IPS DF 4.7 (cell line): ENCODE results near the gene KLK4.
"Not testable (repeated sequence)": the region's sequence is repeated elsewhere in the genome, so short reads cannot be mapped to it uniquely, and the experiment has no call there.

Experiments used
- DNase-seq: peaks from one replicate; pipeline ENCODE4 v3.0.0-alpha.2; 2013; ENCODE audit warnings: low spot score; ENCODE audit errors: extremely low read depth

KLK4 gene

DNA sequence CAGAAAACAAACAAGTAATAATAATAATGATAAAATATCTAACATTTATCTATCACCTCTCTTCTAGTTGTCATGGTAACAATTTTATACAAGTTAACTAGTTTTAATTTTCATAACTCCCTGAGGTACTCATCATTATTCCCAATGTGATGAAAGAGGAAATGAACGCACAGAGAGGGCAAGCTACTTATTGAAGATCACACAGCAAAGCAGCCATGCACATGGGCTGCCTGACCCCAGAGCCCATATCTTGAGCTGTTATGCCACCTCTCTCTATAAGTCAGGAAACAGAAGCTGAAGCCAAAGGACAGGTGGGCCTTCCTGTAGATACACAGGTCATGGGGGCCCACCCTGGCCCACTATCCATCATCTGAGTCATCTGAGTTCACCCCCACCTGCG is 4.9 kb upstream of the KLK4 start:
- DNase-seq, result no peak

- no peak for DNase-seq
Observed at GRCh38 chr19:50912727-50913716, 1.8 kb upstream of the KLK4 start.

DNA sequence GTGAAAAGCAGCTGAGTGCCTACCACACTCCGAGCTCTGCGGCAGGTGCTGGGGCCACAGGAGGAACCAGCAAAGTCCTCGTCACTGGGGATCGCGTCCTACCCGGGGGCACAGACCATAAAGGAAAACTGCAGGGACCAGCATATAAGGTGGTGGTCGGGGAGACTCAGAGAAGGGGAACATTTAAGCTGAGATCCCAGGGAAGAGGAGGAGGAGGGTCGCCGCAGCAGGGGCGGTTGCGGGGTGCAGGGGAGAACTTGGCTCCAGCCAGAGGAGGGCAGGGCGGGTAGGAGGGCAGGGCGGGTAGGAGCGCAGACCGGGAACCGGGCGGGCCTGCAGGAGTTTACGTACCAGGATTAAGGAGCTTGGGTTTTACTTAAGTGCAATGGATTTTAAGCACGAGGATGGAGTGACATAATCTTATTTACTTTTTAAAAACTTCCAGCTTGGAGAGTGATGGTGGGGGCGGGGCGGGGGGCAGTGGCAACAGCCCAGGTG is 956 bp upstream of the KLK4 start:
- DNase-seq, result no peak

DNA sequence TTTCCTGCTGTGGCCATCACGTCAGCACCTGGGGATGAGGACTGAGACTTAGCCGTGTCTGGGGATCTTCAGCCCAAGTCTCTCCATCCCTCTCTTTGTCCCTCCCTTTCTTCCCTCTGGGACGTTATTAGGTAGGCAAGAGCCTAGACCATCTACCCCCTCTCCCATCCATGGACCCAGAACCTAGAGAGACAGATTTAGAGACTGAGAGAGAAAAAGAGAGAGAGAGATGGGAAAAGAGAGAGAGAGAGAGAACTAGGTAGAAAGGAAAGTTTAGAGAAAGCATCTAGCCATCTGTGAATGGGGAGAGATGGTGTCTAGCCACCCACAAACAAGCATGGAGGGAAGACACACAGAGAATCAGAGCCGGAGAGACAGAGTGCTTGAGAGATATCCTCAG is 473 bp downstream of the KLK4 start:
- DNase-seq, result no peak

- DNase-seq, result peak; percentile 60
Observed at GRCh38 chr19:50909240-50910070, 1.7 kb downstream of the KLK4 start.

GRCh38 chr19:50908336-50908735 is 2.9 kb downstream of the KLK4 start:
- DNase-seq, result no peak

GRCh38 chr19:50906217-50906616 is 5.0 kb downstream of the KLK4 start:
- DNase-seq, result peak; percentile 62

DNA sequence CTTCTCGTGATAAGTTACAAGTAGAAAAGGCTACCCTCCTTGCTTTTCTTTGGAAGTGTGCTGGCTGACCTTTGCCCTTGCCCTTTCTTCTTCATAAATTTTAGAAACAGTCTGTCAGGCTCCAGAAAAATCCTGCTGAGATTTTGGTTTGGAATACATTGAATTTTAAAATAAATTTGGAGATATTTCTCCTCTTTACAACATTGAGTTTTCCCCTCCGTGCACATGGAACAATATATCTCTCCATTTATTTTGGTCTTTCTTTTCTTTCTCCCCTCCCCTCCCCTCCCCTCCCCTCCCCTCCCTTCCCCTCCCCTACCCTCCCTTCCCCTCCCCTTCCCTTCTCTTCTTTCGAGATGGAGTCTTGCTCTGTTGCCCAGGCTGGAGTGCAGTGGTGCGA is 8.6 kb downstream of the KLK4 start:
- no peak for DNase-seq

DNA sequence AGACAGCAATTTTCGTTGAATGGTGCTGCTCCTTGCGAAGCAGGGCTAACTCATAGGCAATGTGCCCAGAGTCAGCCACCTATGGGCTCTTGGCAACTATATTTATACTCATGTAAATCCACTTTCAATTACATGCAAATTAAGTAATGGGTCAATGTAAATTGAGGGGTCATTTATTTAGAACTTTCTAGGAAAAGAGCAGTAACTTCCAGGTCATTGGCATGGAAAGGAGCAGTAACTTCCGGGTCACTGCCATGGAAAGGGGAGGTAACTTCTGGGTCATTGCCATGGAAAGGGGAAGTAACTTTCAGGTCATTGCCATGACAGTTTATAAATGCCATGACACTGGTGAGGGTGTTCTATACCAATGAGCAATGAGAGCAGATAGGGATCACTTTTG is 11.6 kb downstream of the KLK4 start:
- DNase-seq, result no peak

DNA sequence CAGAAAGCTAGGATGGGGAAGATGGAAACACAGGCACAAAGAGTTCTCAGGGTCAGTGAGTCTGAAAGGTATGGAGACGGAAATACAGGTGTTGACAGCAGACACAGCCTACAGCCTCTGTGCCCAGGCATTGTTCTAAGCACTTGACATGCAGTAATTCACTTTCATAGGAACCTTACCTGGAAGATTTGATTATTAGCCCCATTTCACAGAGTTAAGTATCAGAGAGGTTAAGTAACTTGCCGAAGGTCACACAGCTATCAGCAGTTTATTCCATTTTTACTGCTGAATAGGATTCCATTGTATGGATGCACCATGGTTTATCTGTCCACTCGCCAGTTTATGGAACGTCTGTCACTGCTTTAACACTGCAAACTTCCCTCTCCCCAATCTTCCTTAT is 13.2 kb downstream of the KLK4 start:
- DNase-seq, result no peak

- no peak for DNase-seq
Observed at GRCh38 chr19:50897612-50898011, 13.6 kb downstream of the KLK4 start.

- DNase-seq, result no peak
Observed at GRCh38 chr19:50897191-50897607, 14.0 kb downstream of the KLK4 start.

DNA sequence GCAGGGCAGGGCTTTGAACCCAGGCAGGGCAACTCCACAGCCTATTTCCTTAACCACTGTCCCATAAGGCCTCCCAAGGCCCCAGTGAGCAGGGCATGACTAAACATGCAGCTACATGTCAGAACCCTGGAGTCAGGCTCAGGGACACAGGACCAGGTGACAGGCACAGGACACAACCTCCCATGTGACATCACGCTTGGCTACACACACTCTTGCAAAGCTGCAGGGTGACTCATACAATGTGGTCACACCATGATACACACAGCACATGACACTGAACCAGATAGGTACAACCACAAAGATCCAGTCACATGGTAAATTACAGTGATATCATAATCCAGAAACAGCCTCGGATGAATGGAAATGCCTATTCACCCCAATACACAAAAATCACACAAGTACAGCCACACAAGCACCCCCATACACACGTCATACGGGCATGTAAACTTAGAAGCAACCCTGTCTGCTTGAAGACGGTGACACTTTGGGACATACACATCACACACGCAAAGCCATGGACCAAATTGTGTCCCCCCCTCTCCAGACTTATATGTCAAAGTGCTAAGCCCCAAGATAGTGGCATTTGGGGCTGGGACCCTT is 14.5 kb downstream of the KLK4 start:
- no peak for DNase-seq

GRCh38 chr19:50896089-50896590 is 15.1 kb downstream of the KLK4 start:
- DNase-seq, result not testable (repeated sequence)

- DNase-seq, result no peak
Observed at GRCh38 chr19:50894478-50895356, 16.5 kb downstream of the KLK4 start.

- DNase-seq, result peak; percentile 9
Observed at GRCh38 chr19:50893047-50893736, 18.0 kb downstream of the KLK4 start.

- DNase-seq, result no peak
Observed at GRCh38 chr19:50891253-50891625, 20.0 kb downstream of the KLK4 start.

- DNase-seq, result no peak
Observed at GRCh38 chr19:50890422-50891252, 20.6 kb downstream of the KLK4 start.

GRCh38 chr19:50889638-50890037 is 21.6 kb downstream of the KLK4 start:
- no peak for DNase-seq
